Keratinocyte (primary cell): ENCODE results near the gene DNAJC5G.

ENCODE experiments used
- CTCF ChIP-seq, 3 experiments: IDR thresholded peaks in 1 of 3; conservative IDR thresholded peaks in 1 of 3; optimal IDR thresholded peaks in 1 of 3; 2 replicates in 2 of 3; 3 replicates in 1 of 3; pipeline versions ENCODE3 to v1.5.1; 2011; ENCODE audit warnings: low read length in 3 of 3, mild to moderate bottlenecking in 3 of 3, moderate library complexity in 2 of 3, control low read depth in 1 of 3, inconsistent platforms in 1 of 3; ENCODE audit not compliant: insufficient read depth in 2 of 3; ENCODE audit errors: extremely low read depth in 1 of 3
- EZH2 ChIP-seq: IDR thresholded peaks from one replicate; pipeline ENCODE4 v1.6.1; 2012; ENCODE audit warnings: inconsistent platforms, mild to moderate bottlenecking, low read length, moderate library complexity

GRCh38 chr2:27322766-27323595 is 47.7 kb downstream of the DNAJC5G start, which contains the start of gene MPV17:
- TF ChIP-seq CTCF (optimal IDR thresholded peaks at IDR 0.05 in 1 of 3, IDR thresholded peaks at IDR 0.05 in 1 of 3, conservative IDR thresholded peaks at IDR 0.05 in 1 of 3; ENCODE audit: extremely low read depth in 1 of 3, insufficient read depth in 2 of 3, low read length in 3 of 3) (no peak), EZH2 (no peak)
